CD8-positive, alpha-beta memory T cell (primary cell): ENCODE measurements around the gene NDUFB10. TPM values are rescaled to one million over a fixed set of nuclear protein-coding genes. Genes with fewer than 3 reads are reported as not detected.

ENCODE experiments used
- CTCF ChIA-PET: fragments of 350-600 bp; sonication (Branson Sonifier 250); formaldehyde crosslinking; loops from one replicate; lab custom pipeline; 2021; ENCODE audit warnings: antibody characterized with exemption; lab: Charles Lee
- POLR2A ChIA-PET: fragments of 350-600 bp; sonication (Branson Sonifier 250); formaldehyde crosslinking; loops from one replicate; lab custom pipeline; 2021; ENCODE audit warnings: antibody characterized with exemption; lab: Charles Lee
- DNase-seq, 5 donors: peaks; one replicate each; pipeline versions ENCODE4 v3.0.0 to v3.0.0-alpha.2; 2020 to 2022; ENCODE audit warnings: mixed read lengths in 1 of 5
- H3K27ac ChIP-seq: one replicate; pipeline ENCODE4 v1.7.0; 2013; ENCODE audit warnings: low read depth, mild to moderate bottlenecking, low read length, moderate library complexity
- H3K27me3 ChIP-seq: 2 replicates; pipeline ENCODE4 v1.7.0; 2013; ENCODE audit warnings: low read length, mild to moderate bottlenecking; ENCODE audit not compliant: insufficient read depth, poor library complexity, severe bottlenecking
- H3K36me3 ChIP-seq: 2 replicates; pipeline ENCODE4 v1.7.0; 2013; ENCODE audit warnings: mild to moderate bottlenecking, low read length, moderate library complexity; ENCODE audit not compliant: insufficient read depth
- H3K4me1 ChIP-seq: 2 replicates; pipeline ENCODE4 v1.7.0; 2013; ENCODE audit warnings: mild to moderate bottlenecking, low read length, moderate library complexity; ENCODE audit not compliant: insufficient read depth
- H3K4me3 ChIP-seq: 2 replicates; pipeline ENCODE4 v1.7.0; 2013; ENCODE audit warnings: mild to moderate bottlenecking, low read length
- H3K9me3 ChIP-seq: 2 replicates; pipeline ENCODE4 v1.7.0; 2013; ENCODE audit warnings: mild to moderate bottlenecking, low read length
- H3K27ac Mint-ChIP-seq, 8 donors: one replicate each; pipeline ENCODE4 v1.8.0; 2020 to 2021; ENCODE audit warnings: mixed read lengths in 8 of 8, mild to moderate bottlenecking in 6 of 8, inconsistent platforms in 3 of 8, moderate library complexity in 3 of 8
- H3K27me3 Mint-ChIP-seq, 2 donors: one replicate each; pipeline ENCODE4 v1.8.0; 2020 to 2021; ENCODE audit warnings: mixed read lengths in 2 of 2, mild to moderate bottlenecking in 1 of 2, moderate library complexity in 1 of 2
- H3K36me3 Mint-ChIP-seq, 3 donors: one replicate each; pipeline ENCODE4 v1.8.0; 2020 to 2021; ENCODE audit warnings: mixed read lengths in 3 of 3, inconsistent platforms in 1 of 3, mild to moderate bottlenecking in 1 of 3
- H3K4me1 Mint-ChIP-seq, 3 donors: one replicate each; pipeline ENCODE4 v1.8.0; 2020 to 2021; ENCODE audit warnings: mixed read lengths in 3 of 3, inconsistent platforms in 1 of 3, mild to moderate bottlenecking in 1 of 3
- H3K4me3 Mint-ChIP-seq, 7 donors: one replicate each; pipeline ENCODE4 v1.8.0; 2020 to 2021; ENCODE audit warnings: mixed read lengths in 7 of 7, mild to moderate bottlenecking in 6 of 7, moderate library complexity in 4 of 7, inconsistent platforms in 2 of 7
- H3K9me3 Mint-ChIP-seq, 5 donors: one replicate each; pipeline ENCODE4 v1.8.0; 2020 to 2022; ENCODE audit warnings: mixed read lengths in 5 of 5, mild to moderate bottlenecking in 3 of 5, moderate library complexity in 2 of 5, inconsistent platforms in 1 of 5
- polyA plus RNA-seq: library from polyadenylated mRNA; unstranded; fragments of 300-500 nt; fragmentation: Illumina TruSeq; gene quantifications from one replicate; pipeline ENCODE4 v1.2.3, GENCODE V29; 2021
- total RNA-seq, 2 experiments: library from RNA; stranded (reverse); gene quantifications; one replicate each; pipeline ENCODE4 v1.2.3, GENCODE V29; 2021

The NDUFB10 gene
- total and polyA plus RNA-seq, 3 experiments from 2014 or later = 150 to 236 (median 152) TPM

DNA sequence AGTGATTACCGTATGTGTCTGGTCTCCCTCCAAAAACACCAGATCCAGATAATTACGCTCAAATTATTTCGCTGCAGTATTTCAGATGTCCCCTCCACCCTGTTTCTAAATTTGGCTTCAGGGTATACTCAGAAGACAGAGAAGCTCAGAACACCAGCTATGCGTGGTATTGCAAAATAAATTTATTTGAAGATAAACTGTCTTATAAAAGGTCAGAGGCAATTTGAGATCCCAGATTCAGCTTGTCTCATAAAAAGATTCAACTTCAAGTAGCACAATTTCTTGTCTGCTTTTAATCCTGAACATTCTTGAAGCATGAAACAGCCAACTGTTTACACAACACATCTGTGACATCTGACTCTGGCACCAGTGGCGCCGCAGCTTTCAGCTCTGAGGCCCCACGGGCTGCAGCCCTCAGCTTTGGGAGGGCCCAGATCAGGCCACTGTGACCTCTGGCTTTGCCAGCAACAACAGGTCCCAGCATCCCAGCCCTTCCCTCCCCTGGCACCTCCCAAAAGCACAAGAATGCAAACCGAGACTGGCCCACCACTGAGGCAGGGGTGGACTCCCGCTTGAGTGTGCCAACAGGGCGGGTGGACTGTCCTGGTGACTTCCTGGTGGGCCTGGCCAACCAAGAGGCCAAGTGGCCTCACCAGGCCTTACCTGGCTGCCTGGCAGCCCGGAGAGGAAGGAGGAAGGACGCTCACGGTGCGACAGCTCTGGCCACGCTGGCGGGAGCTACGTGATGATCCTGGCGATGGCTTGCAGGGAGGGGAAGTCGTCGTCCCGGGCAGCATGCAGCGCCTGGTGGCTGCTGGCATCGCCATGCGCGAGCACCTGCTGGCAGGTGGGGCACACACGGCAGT is 38.4 kb downstream of the NDUFB10 start:
- CTCF ChIA-PET = interaction anchor here (1.1 to 1.2 kb wide), 2 partner anchors 16 to 143 kb away, joined by 3 to 4 read pairs; no protein-coding TSS in a partner anchor
- peaks cover 0 to 43% (median 3%) of the 10 kb centered on the region in 3 donors for H3K36me3 Mint-ChIP-seq
- no peaks in the 10 kb centered on the region for H3K27me3 Mint-ChIP-seq
- H3K4me3 Mint-ChIP-seq = no peak overlapping the region
- Histone ChIP-seq H3K9me3 (no peaks in the 10 kb centered on the region), H3K27me3 (no peaks in the 10 kb centered on the region), H3K27ac (no peak overlapping the region), H3K4me1 (no peaks in the 10 kb centered on the region), H3K4me3 (no peak overlapping the region), H3K36me3 (peaks cover 12% of the 10 kb centered on the region)
- POLR2A ChIA-PET = no interaction called here
- H3K27ac Mint-ChIP-seq = peak overlapping the region in 1 of 8 donors; percentile 3
- no peaks in the 10 kb centered on the region for H3K9me3 Mint-ChIP-seq
- no peak for DNase-seq
- H3K4me1 Mint-ChIP-seq = peaks cover 0 to 13% (median 4%) of the 10 kb centered on the region in 3 donors

DNA sequence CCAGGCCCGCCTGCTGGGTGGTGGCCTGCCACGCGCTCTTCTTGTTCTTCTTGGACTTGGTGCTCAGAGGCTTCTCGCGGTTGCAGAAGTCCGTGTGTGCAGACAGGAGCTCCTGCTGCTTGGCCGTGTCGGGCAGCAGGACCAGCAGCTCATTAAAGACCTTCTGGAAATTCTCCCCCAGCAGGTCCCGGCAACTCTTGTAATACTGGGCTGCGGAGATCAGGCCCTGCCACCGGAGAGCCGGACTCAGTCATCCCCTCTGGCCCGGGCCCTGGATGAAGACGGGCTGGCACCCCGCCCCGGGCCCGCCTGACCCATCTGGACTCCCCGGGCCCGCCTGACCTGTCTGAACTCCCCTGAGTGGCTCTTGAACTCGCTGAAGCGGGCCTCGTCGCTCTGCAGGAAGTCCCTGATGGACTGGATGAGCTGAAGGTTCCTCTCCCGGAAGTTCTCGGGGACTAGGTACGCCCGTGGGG is 39.1 kb downstream of the NDUFB10 start:
- no peaks in the 10 kb centered on the region for H3K9me3 ChIP-seq
- H3K27me3 Mint-ChIP-seq = no peaks in the 10 kb centered on the region
- H3K4me1 Mint-ChIP-seq = peaks cover 0 to 12% (median 4%) of the 10 kb centered on the region in 3 donors
- H3K27me3 ChIP-seq = no peaks in the 10 kb centered on the region
- ChIA-PET POLR2A (no interaction called here), CTCF (interaction anchor here (1.1 to 1.2 kb wide), 2 partner anchors 15 to 142 kb away, joined by 3 to 4 read pairs; no protein-coding TSS in a partner anchor)
- H3K4me3 Mint-ChIP-seq = no peak overlapping the region
- H3K36me3 Mint-ChIP-seq = peaks cover 0 to 43% (median 3%) of the 10 kb centered on the region in 3 donors
- no peaks in the 10 kb centered on the region for H3K9me3 Mint-ChIP-seq
- no peaks in the 10 kb centered on the region for H3K4me1 ChIP-seq
- no peak overlapping the region for H3K27ac ChIP-seq
- no peak for DNase-seq
- peaks cover 12% of the 10 kb centered on the region for H3K36me3 ChIP-seq
- no peak overlapping the region for H3K4me3 ChIP-seq
- peak overlapping the region in 2 of 8 donors; percentile 64 to 76 for H3K27ac Mint-ChIP-seq

DNA sequence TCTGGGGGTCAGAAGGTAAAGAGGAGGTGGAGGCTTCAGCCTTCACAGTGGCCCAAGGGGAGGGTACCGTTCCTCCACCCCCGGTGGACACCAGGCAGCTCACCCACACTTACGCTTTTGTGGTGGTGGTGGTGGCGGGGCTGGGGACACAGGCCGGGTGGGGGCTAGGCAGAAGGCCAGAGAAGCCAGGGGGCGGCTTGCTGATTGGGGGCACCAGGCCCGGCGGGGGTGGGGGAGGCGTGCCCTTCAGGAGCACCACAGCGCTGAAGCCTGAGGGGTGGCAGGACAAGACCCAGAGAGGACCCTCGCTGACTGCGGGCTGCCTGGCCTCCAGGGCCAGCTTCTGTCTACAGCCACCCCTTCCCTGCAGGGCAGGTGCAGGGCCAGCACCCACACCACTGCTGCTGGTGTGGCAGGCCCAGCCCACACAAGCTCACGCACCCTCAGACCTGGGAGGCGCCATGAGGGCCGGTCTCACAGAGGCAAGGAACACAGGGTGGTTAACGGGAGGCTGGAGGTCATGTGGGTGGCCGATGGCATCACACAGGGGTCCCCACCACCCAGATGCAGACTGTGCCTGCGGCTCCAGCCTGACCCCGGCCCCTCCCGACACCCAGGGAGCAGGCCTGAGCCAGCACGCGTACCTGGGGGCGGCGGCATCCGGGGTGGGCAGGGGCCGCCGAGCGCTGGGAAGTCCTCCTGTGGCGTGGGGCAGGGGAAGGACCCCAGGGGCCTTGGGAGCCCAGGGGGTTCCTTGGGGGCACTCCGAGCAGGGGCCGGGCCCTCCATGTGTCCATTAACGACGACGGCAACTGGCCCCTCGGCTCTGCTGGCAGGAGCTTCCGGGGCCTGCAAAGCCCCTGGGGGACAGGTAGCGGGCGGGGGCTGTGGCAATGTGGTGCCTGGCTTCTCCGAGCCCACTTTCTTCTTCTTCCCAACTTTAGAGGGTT is 39.8 kb downstream of the NDUFB10 start:
- CTCF ChIA-PET = no interaction called here
- Histone ChIP-seq H3K4me1 (peaks cover 3% of the 10 kb centered on the region), H3K9me3 (no peaks in the 10 kb centered on the region), H3K27me3 (no peaks in the 10 kb centered on the region), H3K27ac (no peak overlapping the region), H3K36me3 (peaks cover 12% of the 10 kb centered on the region), H3K4me3 (no peak overlapping the region)
- no peak for DNase-seq
- peaks cover 0 to 43% (median 3%) of the 10 kb centered on the region in 3 donors for H3K36me3 Mint-ChIP-seq
- no peak overlapping the region for H3K27ac Mint-ChIP-seq
- POLR2A ChIA-PET = no interaction called here
- H3K9me3 Mint-ChIP-seq = no peaks in the 10 kb centered on the region
- H3K27me3 Mint-ChIP-seq = no peaks in the 10 kb centered on the region
- no peak overlapping the region for H3K4me3 Mint-ChIP-seq
- H3K4me1 Mint-ChIP-seq = peaks cover 0 to 11% (median 4%) of the 10 kb centered on the region in 3 donors

DNA sequence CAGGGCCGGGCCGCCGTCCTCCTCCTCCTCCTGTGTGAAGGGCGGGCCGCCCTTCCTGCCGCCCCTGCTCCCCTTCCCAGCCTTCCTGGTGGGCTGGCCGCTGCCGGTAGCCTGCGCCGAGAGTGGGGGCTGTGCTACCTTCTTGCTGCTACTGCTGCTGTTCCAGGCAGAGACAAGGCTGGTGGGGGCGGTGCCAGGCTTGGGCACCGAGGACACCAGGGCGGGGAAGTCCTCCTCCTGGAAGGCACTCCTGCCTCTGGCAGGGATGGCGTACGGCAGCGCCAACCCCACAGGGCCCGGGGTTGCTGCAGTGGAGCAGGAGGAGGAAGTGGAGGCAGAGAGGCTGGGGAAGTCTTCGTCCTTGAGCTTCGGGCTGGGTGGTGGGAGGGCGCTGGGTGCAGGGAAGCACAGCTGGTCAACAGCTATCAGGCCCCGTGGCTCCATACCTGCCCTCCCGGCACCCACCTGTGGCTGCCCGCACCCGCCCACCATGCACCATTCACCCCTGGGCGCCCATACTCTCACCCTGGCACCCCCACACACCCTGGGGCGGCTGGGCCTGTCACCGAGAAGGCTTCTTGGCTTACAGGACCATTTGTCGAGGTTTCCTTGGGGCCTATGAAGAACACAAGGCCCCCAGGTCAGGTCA is 40.7 kb downstream of the NDUFB10 start:
- H3K36me3 ChIP-seq = peaks cover 12% of the 10 kb centered on the region
- H3K27ac ChIP-seq = no peak overlapping the region
- DNase-seq = no peak
- POLR2A ChIA-PET = no interaction called here
- Mint-ChIP-seq H3K4me3 (no peak overlapping the region), H3K9me3 (no peaks in the 10 kb centered on the region), H3K4me1 (peaks cover 0 to 17% (median 4%) of the 10 kb centered on the region in 3 donors), H3K27me3 (no peaks in the 10 kb centered on the region), H3K27ac (no peak overlapping the region), H3K36me3 (peaks cover 0 to 45% (median 3%) of the 10 kb centered on the region in 3 donors)
- H3K4me1 ChIP-seq = peaks cover 7% of the 10 kb centered on the region
- CTCF ChIA-PET = no interaction called here
- H3K4me3 ChIP-seq = no peak overlapping the region
- no peaks in the 10 kb centered on the region for H3K9me3 ChIP-seq
- no peaks in the 10 kb centered on the region for H3K27me3 ChIP-seq

DNA sequence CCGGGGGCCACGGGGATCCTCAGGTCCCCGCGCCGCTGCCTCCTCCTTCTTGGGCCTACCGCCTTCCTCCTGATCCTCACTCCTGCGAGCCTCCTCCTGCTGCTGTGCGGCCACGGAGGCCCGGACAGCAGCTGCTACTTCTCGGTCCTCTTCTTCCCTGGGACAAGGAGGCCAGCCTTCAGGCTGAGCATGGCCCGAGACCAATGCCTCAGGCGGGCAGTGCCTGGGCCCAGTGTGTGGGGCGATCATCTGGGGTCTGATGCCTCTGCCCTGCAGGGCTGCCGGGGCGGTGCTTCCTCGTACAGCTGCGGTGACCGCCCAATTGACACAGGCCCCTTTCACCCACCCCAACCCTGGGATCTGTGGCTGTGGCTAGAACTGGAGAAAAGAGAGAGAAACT is 41.7 kb downstream of the NDUFB10 start:
- Histone ChIP-seq H3K9me3 (no peaks in the 10 kb centered on the region), H3K27ac (no peak overlapping the region), H3K36me3 (peaks cover 12% of the 10 kb centered on the region), H3K27me3 (no peaks in the 10 kb centered on the region), H3K4me3 (no peak overlapping the region), H3K4me1 (peaks cover 7% of the 10 kb centered on the region)
- H3K27me3 Mint-ChIP-seq = no peaks in the 10 kb centered on the region
- H3K36me3 Mint-ChIP-seq = peaks cover 0 to 46% (median 3%) of the 10 kb centered on the region in 3 donors
- POLR2A ChIA-PET = no interaction called here
- no peak for DNase-seq
- no peaks in the 10 kb centered on the region for H3K9me3 Mint-ChIP-seq
- CTCF ChIA-PET = no interaction called here
- H3K4me1 Mint-ChIP-seq = peaks cover 2 to 25% (median 5%) of the 10 kb centered on the region in 3 donors
- H3K4me3 Mint-ChIP-seq = no peak overlapping the region
- no peak overlapping the region for H3K27ac Mint-ChIP-seq

DNA sequence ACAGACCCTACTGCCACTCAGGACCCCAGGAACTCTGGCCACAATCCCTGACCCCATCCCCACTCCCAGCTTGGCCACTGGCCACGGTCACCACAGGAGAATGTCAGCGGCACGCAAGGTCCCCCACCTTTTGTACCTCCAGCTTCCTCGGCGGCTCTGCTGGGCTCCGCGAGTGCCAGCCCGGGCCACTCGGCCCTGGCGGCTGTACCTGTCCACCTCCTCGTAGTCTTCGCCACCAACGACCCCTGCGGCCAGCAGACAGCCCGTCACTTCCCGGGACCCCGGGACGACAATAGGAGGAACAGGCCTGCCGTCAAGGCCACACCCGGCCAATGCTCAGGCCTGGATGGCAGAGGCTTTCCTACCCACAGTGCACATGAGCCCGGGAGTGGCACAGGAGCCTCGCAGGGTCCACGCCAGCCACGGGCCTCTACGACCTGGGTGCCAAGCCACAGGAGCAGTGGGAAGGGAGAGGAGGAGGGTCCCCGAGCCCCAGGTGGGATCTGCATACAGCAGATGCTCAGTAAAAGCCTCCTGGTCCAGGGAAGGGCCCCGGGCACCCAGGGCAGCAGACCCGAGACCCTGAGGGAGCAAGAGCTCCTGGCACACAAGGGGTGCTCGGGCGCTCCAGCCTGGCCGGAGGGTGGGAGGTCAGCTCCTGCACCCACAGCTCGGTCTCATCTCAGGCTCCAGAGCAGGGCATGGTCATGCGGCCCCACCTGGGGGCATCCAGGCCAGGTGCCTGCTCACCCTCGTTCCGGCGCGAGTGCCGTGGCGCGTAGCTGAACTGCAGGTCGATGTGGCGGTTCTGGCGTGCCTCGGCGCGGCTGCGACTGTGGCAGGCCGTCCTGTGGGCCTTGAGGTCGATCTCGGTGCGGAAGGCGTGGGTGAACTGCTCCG is 42.4 kb downstream of the NDUFB10 start:
- H3K27me3 ChIP-seq = no peaks in the 10 kb centered on the region
- no peak overlapping the region for H3K4me3 Mint-ChIP-seq
- ChIA-PET POLR2A (no interaction called here), CTCF (no interaction called here)
- no peaks in the 10 kb centered on the region for H3K9me3 ChIP-seq
- H3K36me3 Mint-ChIP-seq = peaks cover 0 to 49% (median 3%) of the 10 kb centered on the region in 3 donors
- no peaks in the 10 kb centered on the region for H3K27me3 Mint-ChIP-seq
- H3K27ac Mint-ChIP-seq = no peak overlapping the region
- H3K4me1 ChIP-seq = peaks cover 9% of the 10 kb centered on the region
- no peak for DNase-seq
- no peak overlapping the region for H3K4me3 ChIP-seq
- peaks cover 12% of the 10 kb centered on the region for H3K36me3 ChIP-seq
- no peak overlapping the region for H3K27ac ChIP-seq
- peaks cover 3 to 31% (median 5%) of the 10 kb centered on the region in 3 donors for H3K4me1 Mint-ChIP-seq
- H3K9me3 Mint-ChIP-seq = no peaks in the 10 kb centered on the region
